Subcutaneous adipose tissue (tissue), 4 donors: ENCODE results near the gene RNF151. TPM values are rescaled to one million over a fixed set of nuclear protein-coding genes. Genes with fewer than 3 reads are reported as not detected.

ENCODE experiments used
- total RNA-seq, 4 donors: library from RNA; depleted of rRNA; stranded (reverse); fragments of >200 nt; gene quantifications; one replicate each; pipeline ENCODE4 v1.1.0, GENCODE V29; 2016
- TF ChIP-seq, protein P1 (sequence below): fragments of 450-650 bp; IDR thresholded peaks from one replicate; pipeline ENCODE4 v1.5.1; 2016; ENCODE audit warnings: low read depth, mild to moderate bottlenecking, control low read depth, antibody characterized with exemption, moderate library complexity

The RNF151 gene, protein sequence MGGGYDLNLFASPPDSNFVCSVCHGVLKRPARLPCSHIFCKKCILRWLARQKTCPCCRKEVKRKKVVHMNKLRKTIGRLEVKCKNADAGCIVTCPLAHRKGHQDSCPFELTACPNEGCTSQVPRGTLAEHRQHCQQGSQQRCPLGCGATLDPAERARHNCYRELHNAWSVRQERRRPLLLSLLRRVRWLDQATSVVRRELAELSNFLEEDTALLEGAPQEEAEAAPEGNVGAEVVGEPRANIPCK
- not detected for total RNA-seq

DNA sequence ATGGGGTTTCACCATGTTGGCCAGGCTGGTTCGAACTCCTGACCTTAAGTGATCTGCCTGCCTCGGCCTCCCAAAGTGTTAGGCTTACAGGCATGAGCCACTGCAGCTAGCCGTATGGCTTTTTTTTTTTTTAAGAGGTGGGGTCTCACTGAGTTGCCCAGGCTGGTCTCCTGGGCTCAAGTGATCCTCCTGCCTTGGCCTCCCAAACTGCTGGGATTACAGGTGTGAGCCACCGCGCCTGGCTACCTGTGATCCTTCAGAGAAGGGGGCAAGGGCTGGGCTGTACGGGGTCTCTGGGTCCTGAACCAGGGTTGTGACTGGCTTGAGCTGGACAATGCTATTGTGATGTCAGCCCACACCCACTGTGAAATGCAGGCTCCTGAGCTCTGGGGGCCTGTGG lies at the start of gene RNF151:
TSS of gene RNF151 (plus strand) at position 397 of the 400 bp plus-strand sequence. CDS start 26 bp downstream, outside the sequence.
- TF ChIP-seq, protein P1, sequence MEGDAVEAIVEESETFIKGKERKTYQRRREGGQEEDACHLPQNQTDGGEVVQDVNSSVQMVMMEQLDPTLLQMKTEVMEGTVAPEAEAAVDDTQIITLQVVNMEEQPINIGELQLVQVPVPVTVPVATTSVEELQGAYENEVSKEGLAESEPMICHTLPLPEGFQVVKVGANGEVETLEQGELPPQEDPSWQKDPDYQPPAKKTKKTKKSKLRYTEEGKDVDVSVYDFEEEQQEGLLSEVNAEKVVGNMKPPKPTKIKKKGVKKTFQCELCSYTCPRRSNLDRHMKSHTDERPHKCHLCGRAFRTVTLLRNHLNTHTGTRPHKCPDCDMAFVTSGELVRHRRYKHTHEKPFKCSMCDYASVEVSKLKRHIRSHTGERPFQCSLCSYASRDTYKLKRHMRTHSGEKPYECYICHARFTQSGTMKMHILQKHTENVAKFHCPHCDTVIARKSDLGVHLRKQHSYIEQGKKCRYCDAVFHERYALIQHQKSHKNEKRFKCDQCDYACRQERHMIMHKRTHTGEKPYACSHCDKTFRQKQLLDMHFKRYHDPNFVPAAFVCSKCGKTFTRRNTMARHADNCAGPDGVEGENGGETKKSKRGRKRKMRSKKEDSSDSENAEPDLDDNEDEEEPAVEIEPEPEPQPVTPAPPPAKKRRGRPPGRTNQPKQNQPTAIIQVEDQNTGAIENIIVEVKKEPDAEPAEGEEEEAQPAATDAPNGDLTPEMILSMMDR, result no peak

DNA sequence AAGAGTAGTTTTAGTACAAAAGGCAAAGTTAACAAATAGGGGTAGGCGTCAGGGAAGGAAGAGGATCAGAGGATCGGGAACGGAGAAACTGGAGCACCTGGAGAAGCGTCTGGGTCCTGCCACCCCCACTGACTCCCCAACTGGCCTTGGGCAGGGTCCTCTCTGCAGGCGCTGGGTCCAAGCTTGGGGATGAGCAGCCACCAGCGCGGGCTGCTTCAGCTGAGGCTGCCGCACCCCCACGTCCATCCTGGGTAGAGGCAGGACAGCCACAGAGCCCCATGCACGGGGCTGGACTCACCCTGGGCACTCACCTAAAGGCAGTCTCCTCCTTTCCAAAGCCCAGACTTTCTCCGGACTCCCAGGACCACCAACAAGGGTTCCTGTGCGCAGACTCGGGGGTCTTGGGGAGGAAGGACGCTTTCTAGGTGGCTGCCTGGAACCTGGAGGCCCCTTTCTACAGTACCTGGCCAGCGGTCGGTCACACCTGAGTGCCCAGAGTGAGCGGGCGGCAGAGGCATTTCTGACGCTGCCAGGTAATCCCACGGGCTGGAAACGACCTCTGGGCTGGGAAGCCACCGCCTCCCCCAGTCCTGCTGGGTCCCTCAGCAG lies 49.5 kb upstream of the RNF151 start:
- TF ChIP-seq, protein P1, result no peak

DNA sequence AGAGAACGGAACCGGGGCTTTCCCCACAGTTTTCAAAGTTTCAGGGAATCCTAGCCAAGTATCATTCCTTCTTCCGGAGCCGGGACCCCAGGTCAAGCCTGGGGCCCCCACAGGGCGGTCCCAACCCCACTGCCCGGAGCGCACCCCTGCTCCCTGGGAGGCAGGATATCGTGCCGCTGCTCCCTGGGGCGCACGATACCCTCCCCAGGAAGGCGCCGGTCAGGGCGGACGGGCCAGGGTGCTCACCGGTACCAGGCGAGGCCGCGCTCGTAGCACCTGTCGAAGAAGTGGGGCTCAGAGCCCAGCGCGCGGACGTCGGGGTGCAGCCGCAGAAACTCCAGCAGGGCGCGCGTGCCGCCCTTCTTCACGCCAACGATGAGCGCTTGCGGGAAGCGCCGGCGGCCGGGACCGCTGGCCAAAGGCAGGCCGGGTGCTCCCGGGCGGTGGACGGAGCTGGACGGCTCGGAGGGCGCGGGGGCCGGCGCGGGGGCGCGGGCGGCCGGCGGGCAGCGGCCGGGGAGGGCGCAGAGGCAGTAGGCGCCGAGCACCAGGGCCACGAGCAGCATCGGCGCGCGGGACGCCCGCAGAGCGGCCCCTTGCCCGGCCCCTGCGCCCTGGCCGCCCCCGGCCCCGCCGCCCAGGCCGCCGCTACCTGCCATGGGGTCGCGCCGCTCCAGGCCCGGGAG lies 48.8 kb upstream of the RNF151 start:
- TF ChIP-seq, protein P1, result no peak

DNA sequence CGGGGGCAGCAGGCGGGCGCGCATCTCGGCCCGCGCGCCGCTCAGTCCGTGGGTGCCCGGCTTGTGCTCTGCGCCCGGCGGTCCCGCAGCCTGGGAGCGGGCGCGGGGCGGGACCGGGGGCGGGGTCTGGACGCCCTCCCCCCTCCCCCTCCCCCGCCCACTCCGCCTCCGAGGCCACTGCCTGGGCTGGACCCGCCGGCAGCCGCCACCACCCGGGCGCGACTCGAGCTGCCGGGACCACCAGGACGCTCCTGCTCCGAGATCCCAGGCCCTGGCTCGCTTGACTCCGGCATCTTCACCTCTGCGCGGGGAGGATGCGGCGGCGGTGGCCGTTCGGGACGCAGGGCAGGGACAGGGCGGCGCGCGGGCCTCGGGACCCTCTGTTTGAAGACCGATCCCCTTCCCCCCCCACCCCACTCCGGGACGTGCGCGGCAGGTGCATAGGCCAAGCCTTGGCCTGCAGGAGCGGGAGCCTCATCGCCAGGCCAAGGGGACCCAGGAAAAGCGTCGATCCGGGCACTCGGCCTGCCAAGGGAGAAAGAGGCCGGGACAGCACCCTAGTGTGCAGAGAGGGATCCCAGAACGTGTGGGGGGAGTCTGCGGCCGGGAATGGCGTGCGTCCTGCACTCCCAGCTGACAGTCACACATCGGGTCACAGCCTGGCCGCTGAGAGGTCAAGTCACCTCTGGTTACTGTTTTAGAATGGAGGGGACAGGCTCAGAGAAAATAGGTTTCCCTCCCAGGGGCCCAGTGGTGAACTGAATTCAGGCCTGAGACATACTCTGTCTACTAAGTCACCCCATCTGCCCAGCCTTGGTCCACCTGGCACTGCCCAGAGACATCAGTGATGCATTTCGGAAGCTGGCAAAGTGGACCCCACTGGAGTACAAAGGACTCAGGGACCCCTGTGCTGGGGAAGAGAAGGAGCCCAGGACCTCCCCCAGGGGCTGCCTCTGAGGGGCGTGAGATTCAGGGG lies 48.0 kb upstream of the RNF151 start, which contains the start of gene HS3ST6:
TSS of gene HS3ST6 (minus strand) at position 65 of the 976 bp plus-strand sequence. CDS start 92 bp downstream, outside the sequence.
- TF ChIP-seq, protein P1, result no peak

DNA sequence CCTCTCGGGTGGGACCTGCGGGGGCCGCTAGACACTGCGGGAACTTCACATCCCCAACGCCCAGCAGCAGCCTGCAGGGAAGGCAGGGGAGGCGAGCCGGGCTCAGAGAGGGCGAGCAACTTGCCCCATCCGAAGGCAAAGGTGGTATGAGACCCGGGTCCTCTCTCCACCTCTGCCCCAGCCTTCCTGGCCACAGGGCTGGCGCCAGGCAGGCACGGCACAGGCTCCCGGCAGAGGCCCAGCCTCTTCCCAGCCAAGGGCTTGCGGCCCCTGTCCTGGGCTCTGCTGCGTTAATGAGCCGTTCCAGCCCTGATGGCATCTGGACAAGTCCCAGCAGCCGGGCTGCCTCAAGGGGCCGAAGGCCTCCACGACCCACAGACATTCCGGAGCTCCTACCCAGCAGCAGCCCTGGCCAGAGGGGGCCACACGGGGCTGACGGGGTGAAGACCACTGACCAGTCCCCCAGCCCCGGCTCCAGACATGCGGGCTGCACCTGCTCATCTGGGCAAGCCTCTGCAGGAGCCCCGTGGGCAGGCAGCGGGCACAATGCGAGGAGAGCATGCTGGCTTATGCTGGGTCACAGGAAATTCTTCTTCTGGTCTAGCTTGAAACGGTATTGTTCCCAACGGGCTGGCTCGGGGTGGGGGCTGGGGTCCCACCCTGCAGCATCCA lies 47.2 kb upstream of the RNF151 start:
- TF ChIP-seq, protein P1, result no peak

DNA sequence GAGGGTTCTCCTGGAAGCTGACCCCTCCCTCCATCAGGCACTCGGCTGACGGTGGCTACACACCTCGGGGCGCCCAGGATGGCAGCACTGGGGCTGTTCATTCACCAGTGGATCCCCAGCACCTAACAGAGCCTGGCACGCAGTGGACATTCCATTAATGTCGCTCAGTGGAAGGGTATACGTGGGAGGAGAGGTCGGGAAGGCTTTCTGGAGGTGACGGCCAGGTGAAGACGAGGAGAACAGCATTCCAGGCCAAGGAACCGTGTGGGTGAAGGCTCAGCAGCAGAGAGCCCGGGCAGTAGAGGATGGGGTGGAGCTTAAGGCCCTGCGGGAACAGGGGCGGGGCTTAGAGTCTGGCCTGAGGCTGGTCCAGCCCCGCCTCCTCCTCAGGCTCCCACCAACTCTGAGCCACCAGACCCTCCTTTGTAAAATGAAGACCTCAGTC lies 45.9 kb upstream of the RNF151 start:
- TF ChIP-seq, protein P1, result no peak
